ENCODE measurements around the gene DDA1. TPM values are rescaled to one million over a fixed set of nuclear protein-coding genes. Genes with fewer than 3 reads are reported as not detected.

Gene DDA1
- total and polyA plus RNA-seq, 9 of the 15 experiments (the other 6 are each of a cell fraction or from before 2014, with no cell fraction given) = 1.4 to 83.8 (median 33.8) TPM

DNA sequence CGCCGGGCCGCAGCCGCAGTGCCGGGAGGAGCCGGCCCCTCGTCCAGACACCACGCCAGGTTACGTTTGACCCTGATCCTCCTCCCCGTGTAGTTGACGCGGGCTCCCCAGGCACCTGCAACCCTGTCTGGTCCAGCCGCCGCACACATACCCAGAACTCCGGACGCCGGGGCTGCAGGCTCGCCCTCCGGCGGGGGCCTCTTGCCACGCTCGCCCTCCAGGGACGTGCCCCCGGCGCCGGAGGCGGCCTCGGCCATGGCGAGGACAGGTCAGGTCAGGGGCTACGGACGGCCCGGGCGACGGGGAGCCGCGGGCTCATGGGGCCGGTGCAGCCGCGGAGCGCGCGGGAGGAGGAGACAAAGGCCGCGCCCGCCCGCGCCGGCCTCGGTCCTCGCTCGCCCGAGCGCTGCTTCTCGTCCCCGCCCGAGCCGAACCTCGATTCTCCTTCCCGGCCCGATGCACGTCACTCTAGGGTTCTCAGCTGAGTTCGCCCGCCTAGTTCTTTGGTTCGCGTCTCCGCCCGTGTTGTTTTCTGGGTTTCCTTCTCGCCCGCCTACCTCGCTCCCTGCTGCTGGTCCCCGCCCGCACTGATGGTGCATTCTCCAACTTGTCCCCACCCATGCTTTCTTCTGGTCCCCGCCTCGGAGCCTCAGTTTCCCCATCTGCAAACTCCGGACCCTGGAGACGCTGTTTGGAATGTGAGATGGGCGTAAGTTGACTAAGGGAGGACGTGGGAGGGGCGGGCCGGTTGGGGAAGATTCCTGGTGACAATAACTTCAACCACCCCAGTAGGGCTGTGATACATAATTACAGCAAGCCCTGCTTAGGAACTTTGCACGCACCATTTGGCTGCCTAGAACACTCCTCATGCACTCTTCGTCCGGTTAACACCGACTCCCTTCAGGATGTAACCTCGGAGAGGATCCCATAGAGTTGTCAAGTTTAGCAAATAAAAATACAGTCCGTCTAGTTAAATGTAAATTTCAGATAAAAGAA, 25.3 kb downstream of the DDA1 start, which contains the start of gene ANO8 (continued):
- TF ChIP-seq, protein P1, sequence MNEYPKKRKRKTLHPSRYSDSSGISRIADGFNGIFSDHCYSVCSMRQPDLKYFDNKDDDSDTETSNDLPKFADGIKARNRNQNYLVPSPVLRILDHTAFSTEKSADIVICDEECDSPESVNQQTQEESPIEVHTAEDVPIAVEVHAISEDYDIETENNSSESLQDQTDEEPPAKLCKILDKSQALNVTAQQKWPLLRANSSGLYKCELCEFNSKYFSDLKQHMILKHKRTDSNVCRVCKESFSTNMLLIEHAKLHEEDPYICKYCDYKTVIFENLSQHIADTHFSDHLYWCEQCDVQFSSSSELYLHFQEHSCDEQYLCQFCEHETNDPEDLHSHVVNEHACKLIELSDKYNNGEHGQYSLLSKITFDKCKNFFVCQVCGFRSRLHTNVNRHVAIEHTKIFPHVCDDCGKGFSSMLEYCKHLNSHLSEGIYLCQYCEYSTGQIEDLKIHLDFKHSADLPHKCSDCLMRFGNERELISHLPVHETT (CRISPR knock-in tag; conservative IDR thresholded peaks at IDR 0.05 in 1 of 2, IDR thresholded peaks at IDR 0.05 in 1 of 2) = peak in 1 of 2 experiments; percentile 64; a peak in 2 of 4 replicates
- TF ChIP-seq ZNF77 (CRISPR knock-in tag; IDR thresholded peaks at IDR 0.05) (no peak), PHB2 (IDR thresholded peaks at IDR 0.05; ENCODE audit: low read depth) (no peak), SRSF7 (optimal IDR thresholded peaks at IDR 0.05; ENCODE audit: low read depth, low read length) (no peak), RFX7 (CRISPR knock-in tag; IDR thresholded peaks at IDR 0.05) (no peak), STAT5B (CRISPR knock-in tag; IDR thresholded peaks at IDR 0.05) (no peak), KAT8 (IDR thresholded peaks at IDR 0.05; ENCODE audit: low read depth) (no peak), ZNF23 (CRISPR knock-in tag; IDR thresholded peaks at IDR 0.05) (no peak), TCF7L2 (IDR thresholded peaks at IDR 0.05; ENCODE audit: low read depth, low read length) (no peak), CHD1 (IDR thresholded peaks at IDR 0.05; ENCODE audit: low read length) (peak; percentile 85), DIDO1 (tag; IDR thresholded peaks at IDR 0.05; ENCODE audit: low read depth) (no peak), XRCC4 (IDR thresholded peaks at IDR 0.05; ENCODE audit: extremely low read depth, insufficient read depth, insufficient read length) (no peak)
- TF ChIP-seq, protein P2, sequence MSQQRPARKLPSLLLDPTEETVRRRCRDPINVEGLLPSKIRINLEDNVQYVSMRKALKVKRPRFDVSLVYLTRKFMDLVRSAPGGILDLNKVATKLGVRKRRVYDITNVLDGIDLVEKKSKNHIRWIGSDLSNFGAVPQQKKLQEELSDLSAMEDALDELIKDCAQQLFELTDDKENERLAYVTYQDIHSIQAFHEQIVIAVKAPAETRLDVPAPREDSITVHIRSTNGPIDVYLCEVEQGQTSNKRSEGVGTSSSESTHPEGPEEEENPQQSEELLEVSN (IDR thresholded peaks at IDR 0.05; ENCODE audit: borderline replicate concordance in 1 of 2, extremely low read depth in 1 of 2, insufficient read depth in 1 of 2, insufficient read length in 1 of 2, low read depth in 1 of 2, low read length in 1 of 2, poor library complexity in 1 of 2, severe bottlenecking in 1 of 2) = peak; percentile 88 to 93
- TF ChIP-seq, protein P3, sequence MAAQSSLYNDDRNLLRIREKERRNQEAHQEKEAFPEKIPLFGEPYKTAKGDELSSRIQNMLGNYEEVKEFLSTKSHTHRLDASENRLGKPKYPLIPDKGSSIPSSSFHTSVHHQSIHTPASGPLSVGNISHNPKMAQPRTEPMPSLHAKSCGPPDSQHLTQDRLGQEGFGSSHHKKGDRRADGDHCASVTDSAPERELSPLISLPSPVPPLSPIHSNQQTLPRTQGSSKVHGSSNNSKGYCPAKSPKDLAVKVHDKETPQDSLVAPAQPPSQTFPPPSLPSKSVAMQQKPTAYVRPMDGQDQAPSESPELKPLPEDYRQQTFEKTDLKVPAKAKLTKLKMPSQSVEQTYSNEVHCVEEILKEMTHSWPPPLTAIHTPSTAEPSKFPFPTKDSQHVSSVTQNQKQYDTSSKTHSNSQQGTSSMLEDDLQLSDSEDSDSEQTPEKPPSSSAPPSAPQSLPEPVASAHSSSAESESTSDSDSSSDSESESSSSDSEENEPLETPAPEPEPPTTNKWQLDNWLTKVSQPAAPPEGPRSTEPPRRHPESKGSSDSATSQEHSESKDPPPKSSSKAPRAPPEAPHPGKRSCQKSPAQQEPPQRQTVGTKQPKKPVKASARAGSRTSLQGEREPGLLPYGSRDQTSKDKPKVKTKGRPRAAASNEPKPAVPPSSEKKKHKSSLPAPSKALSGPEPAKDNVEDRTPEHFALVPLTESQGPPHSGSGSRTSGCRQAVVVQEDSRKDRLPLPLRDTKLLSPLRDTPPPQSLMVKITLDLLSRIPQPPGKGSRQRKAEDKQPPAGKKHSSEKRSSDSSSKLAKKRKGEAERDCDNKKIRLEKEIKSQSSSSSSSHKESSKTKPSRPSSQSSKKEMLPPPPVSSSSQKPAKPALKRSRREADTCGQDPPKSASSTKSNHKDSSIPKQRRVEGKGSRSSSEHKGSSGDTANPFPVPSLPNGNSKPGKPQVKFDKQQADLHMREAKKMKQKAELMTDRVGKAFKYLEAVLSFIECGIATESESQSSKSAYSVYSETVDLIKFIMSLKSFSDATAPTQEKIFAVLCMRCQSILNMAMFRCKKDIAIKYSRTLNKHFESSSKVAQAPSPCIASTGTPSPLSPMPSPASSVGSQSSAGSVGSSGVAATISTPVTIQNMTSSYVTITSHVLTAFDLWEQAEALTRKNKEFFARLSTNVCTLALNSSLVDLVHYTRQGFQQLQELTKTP (IDR thresholded peaks at IDR 0.05; ENCODE audit: low read depth in 1 of 2, partially characterized antibody in 2 of 2) = no peak
- TF ChIP-seq, protein P4, sequence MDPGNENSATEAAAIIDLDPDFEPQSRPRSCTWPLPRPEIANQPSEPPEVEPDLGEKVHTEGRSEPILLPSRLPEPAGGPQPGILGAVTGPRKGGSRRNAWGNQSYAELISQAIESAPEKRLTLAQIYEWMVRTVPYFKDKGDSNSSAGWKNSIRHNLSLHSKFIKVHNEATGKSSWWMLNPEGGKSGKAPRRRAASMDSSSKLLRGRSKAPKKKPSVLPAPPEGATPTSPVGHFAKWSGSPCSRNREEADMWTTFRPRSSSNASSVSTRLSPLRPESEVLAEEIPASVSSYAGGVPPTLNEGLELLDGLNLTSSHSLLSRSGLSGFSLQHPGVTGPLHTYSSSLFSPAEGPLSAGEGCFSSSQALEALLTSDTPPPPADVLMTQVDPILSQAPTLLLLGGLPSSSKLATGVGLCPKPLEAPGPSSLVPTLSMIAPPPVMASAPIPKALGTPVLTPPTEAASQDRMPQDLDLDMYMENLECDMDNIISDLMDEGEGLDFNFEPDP (CRISPR knock-in tag; IDR thresholded peaks at IDR 0.05) = no peak

All from K562 (cell line).